ENCODE results near the gene ELP5. TPM values are rescaled to one million over a fixed set of nuclear protein-coding genes. Genes with fewer than 3 reads are reported as not detected.

ELP5 gene
- total and polyA plus RNA-seq, 10 of the 15 experiments (the other 5 are each of a cell fraction or from before 2014, with no cell fraction given), result 41.1 to 109 (median 77.5) TPM

DNA sequence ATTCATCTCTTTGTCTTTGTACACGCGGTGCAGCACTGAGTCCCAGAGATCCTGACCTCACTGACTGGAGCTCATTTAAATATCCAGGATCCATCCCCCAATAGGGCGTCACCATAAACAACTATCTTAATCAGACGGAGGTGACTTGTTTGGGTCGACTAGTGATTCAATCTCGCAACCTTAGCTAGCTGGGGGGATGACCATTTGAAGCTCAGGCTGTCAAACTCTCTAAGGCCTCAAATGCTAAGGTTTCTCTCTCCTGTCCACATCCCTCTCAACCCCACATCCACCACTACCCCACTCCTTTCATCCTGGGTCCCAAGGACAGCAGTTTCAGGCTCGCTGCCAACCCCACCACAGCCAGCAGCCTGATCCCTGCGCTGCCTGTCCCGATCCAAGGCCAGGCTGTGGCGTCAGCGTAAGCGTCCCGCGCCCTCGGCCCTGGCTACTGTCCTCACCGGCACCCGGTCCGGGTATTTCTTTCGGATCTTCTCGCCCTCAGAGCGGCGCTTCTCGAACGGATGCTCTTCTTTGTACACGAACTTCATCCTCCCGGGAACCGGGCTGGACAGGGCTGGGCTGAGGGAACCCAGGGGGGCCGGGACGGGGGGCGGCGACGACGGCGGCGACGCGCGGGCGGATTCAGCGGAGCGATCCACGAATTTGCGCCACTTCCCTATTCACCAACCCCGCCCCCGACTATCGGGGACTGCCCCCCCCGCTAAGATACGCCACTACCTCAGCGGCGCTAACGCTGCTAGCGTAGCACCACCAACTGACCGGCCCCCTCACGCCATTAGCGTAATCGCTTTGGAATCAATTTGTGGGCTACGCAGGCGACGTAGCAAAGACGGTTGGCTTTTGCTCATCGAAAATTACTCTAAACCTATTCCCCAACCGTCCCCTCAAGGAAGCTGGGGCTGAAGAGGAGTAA is 10.0 kb upstream of the ELP5 start, which contains the start of gene GABARAP (continued):
- no peak for TF ChIP-seq USF1 (IDR thresholded peaks at IDR 0.05; ENCODE audit: borderline replicate concordance, extremely low read length, insufficient read depth, low read depth, low read length)
- 0 out of 2 replicates have a peak, but pooled peaks have one; percentile 68 for TF ChIP-seq DPF2 (IDR thresholded peaks at IDR 0.05)
- 0 out of 2 replicates have a peak, but pooled peaks have one; percentile 35 for TF ChIP-seq ZNF687 (IDR thresholded peaks at IDR 0.05)
- peak; percentile 36 for TF ChIP-seq SP1 (IDR thresholded peaks at IDR 0.05; ENCODE audit: low read depth, low read length)
- TF ChIP-seq CREB1 (IDR thresholded peaks at IDR 0.05; ENCODE audit: low read depth), result peak; percentile 74; the same call in 1 of the 2 replicates
- no peak for TF ChIP-seq HDGF (IDR thresholded peaks at IDR 0.05)
- no peak for TF ChIP-seq NRF1 (conservative IDR thresholded peaks at IDR 0.05; ENCODE audit: low read depth, low read length)
